ENCODE data around the gene DPT.

DPT gene

DNA sequence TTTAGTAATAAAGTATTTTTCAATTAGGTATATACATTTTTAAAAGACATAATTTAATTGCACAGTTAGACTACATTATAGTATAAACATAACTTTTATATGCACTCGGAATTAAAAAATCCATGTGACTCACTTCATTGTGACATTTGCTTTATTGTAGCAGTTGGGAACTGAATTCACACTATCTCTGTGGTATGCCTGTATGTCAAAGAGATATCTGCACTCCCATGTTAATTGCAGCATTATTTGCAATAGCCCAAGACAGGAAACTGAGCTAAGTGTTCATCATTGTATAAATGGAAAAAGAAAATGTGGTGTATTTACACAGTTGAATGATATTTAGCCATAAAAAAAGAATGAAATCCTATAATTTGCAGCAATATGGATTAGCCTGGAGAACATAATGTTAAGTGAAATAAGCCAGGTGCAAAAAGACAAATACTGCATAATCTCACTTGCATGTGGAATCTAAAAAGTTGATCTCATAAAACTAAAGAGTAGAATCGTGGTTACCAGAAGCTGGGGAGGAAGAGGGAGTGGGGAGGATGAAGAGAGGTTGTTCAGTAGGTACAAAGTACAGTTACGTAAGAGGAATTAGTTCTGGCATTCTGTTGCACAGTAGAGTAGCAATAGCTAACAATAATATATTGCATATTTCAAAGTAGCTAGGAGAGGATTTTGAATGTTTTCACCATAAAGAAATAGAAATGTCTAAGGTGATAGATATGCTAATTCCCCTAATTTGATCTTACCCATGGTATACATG lies 64.8 kb downstream of the DPT start:
- TF ChIP-seq, protein P1, sequence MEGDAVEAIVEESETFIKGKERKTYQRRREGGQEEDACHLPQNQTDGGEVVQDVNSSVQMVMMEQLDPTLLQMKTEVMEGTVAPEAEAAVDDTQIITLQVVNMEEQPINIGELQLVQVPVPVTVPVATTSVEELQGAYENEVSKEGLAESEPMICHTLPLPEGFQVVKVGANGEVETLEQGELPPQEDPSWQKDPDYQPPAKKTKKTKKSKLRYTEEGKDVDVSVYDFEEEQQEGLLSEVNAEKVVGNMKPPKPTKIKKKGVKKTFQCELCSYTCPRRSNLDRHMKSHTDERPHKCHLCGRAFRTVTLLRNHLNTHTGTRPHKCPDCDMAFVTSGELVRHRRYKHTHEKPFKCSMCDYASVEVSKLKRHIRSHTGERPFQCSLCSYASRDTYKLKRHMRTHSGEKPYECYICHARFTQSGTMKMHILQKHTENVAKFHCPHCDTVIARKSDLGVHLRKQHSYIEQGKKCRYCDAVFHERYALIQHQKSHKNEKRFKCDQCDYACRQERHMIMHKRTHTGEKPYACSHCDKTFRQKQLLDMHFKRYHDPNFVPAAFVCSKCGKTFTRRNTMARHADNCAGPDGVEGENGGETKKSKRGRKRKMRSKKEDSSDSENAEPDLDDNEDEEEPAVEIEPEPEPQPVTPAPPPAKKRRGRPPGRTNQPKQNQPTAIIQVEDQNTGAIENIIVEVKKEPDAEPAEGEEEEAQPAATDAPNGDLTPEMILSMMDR (IDR thresholded peaks at IDR 0.05; ENCODE audit: extremely low read depth, insufficient read depth, missing control alignments) = no peak
- in situ Hi-C loops (cut with MboI; ENCODE audit: low pct_unique_long_range_greater_than_20kb, low sequenced_read_pairs, unreplicated experiment) = no loop called here
- no peak for DNase-seq (ENCODE audit: low spot score)

DNA sequence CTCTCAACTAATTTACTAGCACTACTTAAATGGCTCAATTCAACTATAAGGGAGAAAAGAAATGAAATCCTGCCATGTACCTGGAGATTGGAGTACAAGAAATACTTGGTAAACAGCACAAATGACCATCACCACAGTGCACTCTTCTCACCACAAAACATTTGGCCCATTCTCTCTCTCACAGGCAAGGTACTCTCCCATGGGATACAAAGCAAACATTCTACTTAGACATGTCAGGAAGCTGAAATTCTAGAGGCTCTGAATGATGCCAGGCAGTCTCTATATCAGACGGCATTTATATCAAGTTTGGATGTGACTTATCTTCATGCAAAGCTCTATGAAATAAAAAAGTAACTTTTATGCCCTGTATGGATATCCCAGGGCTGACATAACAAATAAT lies 72.5 kb downstream of the DPT start:
- in situ Hi-C loops (cut with MboI; ENCODE audit: low pct_unique_long_range_greater_than_20kb, low sequenced_read_pairs, unreplicated experiment) = no loop called here
- TF ChIP-seq, protein P1 (IDR thresholded peaks at IDR 0.05; ENCODE audit: extremely low read depth, insufficient read depth, missing control alignments) = no peak
- no peak for DNase-seq (ENCODE audit: low spot score)

DNA sequence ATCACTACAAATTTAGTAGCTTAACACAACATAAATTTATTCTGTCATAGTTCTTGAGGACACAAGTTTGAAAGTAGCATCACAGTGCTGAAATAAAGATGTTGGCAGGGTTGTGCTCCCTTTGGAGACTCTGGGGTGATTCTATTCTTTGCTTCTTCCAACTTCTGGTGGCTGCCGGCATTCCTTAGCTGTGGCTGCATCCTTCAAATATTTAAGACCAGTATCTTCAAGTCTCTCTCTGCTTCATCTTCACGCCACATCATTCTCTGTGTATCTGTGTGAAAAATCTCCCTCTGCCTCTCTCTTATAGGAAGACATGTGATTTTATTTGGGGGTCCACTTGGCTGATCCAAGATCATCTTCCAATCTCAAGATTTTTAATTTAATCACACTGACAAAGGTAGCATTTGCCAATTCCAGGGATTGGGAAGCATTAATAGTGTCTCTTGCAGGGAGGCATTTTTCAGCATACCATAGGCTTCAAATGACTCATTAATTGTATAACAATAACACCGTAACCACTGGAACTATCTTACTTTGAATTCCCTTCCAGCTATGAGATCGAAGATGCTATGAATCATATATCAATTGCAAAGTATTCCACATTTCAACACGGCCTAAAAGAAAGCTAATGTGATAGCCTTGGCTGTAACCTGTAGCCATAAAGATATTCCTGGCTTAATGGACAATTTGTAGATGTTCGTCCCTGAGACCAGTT lies 74.6 kb downstream of the DPT start:
- in situ Hi-C loops (cut with MboI; ENCODE audit: low pct_unique_long_range_greater_than_20kb, low sequenced_read_pairs, unreplicated experiment) = no loop called here
- no peak for DNase-seq (ENCODE audit: low spot score)
- TF ChIP-seq, protein P1 (IDR thresholded peaks at IDR 0.05; ENCODE audit: extremely low read depth, insufficient read depth, missing control alignments) = no peak

DNA sequence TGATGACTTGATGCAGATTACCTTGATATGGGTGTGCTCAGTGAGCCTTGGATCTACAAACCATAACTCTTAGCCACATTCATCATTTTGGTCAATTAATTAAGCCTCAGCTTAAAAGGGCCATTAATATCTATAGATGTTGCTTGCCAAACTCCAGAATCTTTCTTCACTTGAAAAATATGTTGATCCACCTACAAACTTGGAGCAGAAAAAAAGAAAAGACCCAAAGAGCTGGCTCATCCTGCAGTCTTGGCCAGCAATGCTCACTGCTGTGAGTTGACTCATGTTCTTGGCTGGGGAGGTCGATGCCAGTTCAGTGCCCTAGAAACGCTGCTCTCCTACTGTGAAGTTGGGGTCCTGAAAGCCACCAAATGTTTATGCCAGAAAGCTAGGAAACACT lies 75.4 kb downstream of the DPT start:
- TF ChIP-seq, protein P1 (IDR thresholded peaks at IDR 0.05; ENCODE audit: extremely low read depth, insufficient read depth, missing control alignments) = no peak
- DNase-seq (ENCODE audit: low spot score) = no peak
- in situ Hi-C loops (cut with MboI; ENCODE audit: low pct_unique_long_range_greater_than_20kb, low sequenced_read_pairs, unreplicated experiment) = no loop called here

DNA sequence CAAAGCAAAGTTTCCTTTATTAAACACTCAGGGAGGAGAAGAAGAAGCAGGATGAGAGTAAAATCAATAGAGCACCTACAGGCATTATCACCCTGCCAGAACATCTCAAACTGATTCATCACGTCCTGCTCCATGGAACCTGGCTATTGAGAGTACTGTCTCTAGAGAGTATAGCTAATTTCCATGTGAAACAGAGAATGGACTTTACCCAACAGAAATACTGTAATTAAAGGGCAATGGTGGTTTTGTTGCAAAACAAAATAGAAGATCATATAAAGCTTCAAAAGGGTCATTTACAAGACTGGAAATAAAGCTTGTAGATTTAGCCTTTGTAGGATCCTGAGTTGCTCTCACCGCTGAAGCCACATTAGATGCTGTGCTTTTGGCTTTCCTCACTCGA lies 83.3 kb downstream of the DPT start:
- DNase-seq (ENCODE audit: low spot score) = no peak
- TF ChIP-seq, protein P1 (IDR thresholded peaks at IDR 0.05; ENCODE audit: extremely low read depth, insufficient read depth, missing control alignments) = no peak
- in situ Hi-C loops (cut with MboI; ENCODE audit: low pct_unique_long_range_greater_than_20kb, low sequenced_read_pairs, unreplicated experiment) = loop anchor here (25.0 kb wide), 1 partner anchor 467 kb away; the partner anchor contains the start of gene ATP1B1
